ENCODE results near the gene RBPMS2.

Gene RBPMS2

DNA sequence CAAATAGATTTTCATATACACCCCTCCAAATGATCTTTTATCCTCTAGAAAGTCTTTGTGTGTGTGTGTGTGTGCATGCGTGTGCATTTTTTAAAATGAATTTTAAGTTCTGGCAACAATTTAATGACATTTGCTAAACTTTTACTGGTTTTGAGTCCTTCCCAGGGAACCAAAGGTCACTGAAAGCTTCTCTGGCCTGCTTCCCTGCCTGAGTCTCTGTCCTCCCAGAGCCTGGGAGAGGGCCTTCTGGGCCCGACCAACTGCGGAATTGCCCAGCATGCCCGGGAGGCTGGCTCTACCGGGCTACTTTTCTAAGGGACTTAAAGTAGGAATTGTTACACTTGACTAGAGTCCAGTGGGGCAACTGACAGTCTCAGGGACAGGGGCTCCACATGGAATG is 7.4 kb upstream of the RBPMS2 start:
- no peak for DNase-seq (ENCODE audit: low spot score)

DNA sequence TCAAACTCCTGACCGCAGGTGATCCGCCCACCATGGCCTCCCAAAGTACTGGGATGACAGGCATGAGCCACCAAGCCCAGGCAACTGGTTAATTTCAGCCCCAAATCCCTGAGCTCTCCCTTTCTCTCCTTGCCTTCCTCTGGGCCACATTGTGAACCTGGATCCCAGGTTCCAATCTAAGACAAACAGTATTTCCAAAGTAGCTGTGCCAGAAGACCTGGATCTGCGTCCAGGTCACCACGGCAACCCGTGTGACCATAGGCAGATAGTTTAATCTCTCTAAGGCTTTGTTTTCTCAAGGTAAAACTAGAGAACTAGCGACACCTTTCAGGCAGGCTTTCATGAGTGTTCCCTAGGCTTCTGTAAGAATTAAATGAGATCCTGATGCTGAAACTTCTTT is 5.9 kb upstream of the RBPMS2 start:
- DNase-seq (ENCODE audit: low spot score) = no peak

DNA sequence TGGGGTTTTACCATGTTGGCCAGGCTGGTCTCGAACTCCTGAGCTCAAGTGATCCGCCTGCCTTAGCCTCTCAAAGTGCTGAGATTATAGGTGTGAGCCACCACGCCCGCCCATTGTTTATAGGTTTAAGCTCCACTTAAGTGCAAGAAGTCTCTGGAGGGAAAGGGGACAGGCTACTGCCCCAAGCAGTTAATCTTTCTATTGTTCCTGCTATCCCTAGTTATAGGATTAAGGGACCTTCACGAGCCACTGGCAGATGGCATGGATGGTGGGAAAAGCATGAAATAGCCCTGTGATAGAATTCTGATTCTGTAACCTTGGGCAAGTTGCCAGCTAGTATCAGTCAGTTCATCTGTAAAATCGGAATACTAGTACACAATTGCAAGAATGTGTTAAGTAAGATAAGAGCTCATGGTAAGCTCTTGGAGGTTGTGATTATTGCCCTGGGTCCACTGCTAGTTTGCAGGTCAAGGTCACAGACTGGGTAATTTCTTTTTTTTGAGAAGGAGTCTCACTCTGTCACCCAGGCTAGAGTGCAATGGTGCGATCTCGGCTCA is 5.3 kb upstream of the RBPMS2 start:
- DNase-seq (ENCODE audit: low spot score) = no peak

DNA sequence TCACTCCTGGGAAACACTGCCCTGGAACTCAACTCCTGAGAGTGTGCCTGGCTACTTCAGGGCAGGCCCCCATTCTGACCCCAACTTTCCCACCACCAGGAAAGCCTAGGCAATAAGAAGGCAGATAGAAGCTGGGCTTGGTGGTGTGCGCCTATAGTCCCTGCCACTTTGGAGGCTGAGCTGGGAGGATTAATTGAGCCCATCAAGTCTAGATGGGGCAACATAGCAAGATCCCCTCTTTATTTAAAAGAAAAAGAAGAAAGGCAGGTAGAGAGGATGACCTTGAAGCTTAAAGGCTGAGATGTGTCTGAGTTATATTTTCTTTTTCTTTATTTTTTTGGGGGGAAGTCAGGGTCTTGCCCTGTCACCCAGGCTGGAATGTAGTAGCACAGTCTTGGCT is 4.2 kb upstream of the RBPMS2 start:
- DNase-seq (ENCODE audit: low spot score) = no peak

DNA sequence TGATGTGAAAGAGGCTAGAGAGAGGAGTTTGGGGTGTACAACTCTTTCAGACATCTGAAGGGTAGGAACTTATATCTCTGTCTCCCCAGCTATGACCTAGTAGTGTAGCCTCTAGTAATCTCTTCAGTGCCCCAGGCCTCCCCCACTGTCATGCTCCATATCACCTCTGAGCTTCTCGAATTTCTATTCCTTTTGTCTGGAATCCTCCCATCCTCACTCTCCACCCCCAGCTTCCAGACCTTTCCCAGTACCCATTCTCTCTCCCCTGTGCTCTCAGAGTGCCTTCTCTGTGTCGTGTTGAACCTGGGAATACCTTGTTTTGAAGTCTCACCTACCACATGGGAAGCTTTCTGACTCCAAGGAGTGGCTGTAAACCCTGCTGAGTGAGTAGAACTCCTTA is 3.6 kb upstream of the RBPMS2 start:
- DNase-seq (ENCODE audit: low spot score) = no peak

DNA sequence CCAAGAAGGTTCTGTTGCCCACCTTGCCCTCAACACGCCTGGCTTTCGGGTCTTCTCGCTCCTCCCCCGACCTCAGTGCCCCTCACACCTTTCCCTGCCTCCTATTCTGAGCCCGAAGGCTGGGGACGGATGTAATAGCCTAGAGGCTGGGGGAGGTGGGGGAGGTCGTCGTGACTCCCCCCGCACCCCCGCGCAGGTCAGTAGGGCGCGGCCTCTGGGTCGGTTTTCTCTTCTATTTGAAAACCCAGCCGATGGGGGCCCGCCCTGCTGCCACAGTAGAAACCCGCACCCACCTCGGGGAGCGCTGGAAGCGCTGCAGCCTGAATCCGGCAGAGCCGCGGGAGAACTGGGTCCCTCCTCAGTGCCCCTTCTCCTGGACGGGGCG is 1.0 kb upstream of the RBPMS2 start:
- DNase-seq (ENCODE audit: low spot score) = no peak

DNA sequence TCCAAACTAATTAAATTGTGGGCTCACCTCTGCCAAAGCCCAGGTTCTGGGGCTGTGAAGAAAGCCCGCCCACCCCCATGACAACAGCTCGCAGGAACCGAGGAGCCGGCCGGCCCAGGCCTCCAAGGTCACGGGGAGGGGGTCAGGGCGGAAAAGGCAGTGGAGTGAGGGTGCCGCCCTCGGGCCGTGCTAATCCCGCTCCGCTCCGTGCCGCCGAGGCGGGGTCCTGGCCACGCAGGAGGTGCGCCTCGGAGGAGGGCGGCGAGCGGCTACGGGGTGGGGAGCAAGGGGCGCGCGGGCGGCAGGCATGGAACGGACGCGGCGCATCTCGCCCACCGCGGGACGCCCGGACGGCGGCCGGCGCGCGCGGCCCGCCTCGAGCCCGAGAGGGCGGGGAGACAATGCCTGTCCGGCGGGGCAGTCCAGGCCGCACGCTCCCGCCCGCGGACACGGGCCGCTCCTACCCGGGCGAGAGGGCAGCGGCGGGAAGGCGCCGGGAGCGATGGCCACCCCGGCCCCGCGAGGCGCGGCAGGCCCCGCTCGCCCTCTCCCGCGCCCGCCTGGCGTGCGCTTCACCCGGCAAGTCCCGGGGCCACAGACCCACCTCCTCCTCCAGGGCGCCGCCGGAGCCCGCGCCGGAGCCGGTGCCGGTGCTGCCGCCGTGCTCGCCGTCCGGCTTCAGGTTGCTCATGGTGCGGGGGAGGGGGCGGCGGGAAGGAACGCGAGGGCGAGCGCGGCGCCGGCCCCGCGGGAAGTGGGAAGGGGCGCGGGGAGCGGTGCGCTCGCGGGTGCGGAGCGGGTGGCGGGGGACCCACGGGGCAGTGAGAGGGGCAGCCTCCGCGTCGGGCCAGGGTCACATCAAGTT is 528 bp downstream of the RBPMS2 start:
- no peak for DNase-seq (ENCODE audit: low spot score)

DNA sequence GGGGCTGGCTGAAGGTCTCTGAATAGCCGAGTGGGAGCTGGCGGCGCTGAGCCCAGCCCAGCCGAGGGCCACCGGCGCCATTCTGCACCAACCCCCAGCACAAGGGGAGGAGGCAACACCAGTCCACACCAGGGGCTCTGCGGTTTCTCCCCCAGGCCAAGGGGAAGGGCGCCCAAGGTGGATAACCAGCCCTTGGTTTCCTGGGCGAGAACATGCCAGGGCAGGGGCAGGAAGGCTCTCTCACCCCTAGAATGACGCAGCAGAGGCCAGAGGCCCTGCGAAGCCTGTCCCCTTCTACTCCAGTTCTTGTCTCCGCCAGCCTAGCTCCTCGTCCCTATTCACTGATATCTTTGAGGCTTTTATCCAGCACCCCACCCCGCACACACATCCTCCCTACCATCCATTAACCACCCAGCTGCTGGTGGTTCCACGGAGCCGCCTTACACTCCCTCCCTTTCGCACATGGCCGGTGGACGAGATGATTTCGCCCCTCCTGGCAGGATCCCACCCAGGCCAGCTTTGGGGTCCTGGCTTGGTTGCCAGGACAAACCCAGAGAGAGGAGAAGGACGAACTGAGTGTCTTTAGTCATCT is 1.3 kb downstream of the RBPMS2 start:
- no peak for DNase-seq (ENCODE audit: low spot score)

DNA sequence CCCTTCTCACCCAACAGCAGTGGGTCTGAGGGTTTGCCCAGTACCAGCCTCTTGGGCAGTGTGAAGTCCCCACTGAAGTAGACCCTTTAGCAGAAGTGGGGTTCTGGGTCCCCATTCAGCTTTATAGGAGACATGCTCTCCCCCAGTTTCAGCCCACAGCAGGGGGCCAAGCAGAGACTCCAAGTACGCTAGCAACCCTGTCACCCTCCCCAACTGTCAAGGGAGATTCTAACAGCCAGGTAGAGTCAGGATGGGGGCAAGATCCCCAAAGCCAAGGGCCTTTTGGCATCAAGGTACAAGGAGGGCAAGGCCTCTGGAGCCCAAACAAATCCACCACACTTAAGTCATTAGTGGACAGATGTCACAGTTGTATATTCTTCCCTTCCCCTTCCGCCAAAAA is 1.8 kb downstream of the RBPMS2 start:
- no peak for DNase-seq (ENCODE audit: low spot score)

DNA sequence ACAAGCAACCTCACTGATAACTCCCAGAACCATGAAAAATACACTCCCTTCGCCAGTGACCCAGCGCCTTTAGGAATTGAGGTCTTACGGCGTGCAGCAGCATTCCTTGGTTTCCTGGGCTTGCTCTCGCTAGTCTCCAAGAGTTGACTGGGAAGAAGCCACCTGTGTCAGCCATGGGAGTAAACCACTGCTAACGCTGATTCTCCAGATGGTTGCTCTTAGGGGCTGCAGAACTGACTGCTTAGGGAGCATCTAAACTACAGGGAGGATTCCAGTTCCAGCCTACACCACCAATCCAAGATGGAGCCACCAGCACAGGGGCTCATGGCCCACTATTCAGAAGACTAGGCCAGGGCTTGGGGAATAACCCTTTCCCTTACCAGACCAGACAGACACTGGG is 2.4 kb downstream of the RBPMS2 start:
- no peak for DNase-seq (ENCODE audit: low spot score)

DNA sequence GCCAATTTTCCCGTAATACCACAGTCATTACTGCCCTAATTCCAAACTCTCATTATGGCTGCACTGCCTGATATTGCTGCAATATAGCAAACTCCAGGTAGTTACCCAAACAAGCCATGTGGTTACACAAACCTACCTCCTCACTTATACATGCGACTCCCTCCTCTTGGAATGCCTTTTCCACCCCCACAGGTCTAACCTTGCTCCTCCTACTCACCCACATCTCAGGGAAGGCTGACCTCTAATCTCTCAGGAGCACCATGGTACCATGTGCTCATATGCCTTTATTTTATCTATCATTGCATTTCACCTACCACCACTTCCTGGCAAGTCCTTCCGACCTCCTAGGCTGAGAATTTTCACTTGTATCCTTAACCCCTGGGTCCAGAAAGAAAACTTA is 2.9 kb downstream of the RBPMS2 start:
- DNase-seq (ENCODE audit: low spot score) = no peak

DNA sequence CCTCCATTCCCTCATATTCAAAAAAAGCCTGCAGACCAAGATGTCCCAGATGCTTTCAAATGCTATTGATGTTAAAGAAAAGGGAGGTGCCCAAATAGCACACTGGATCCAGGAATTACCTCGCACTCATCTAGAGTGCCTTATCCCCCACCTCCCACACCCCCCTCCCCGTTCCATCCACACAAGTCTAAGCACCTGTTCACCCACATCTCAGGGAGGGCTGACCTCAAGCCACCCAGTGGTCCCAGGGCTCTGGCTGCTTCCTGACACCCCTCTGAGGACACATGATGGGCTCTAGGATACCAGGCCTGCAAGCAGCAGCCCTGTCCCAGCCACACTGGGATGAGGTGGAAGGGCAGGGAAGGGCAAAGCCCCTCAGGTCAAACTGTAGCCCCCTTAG is 4.8 kb downstream of the RBPMS2 start:
- DNase-seq (ENCODE audit: low spot score) = no peak

DNA sequence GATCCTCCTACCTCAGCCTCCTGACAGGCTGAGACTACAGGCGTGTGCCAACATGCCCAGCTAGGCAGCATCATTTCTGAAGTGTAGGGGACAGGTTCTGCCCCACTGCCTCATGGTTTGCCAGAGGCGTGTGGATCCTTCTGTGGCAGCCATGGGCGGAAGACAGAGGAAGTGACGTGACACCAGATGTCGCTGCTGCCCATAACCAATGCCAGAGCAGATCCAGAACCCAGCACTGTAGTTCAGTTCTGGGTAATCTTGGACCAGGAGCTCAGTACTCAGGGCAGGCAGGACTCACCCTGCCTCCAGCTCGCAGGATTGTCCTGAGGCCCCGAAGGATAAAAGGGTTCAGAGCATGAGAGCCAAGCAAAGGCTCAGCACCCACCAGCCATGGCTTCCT is 8.2 kb downstream of the RBPMS2 start:
- DNase-seq (ENCODE audit: low spot score) = no peak

DNA sequence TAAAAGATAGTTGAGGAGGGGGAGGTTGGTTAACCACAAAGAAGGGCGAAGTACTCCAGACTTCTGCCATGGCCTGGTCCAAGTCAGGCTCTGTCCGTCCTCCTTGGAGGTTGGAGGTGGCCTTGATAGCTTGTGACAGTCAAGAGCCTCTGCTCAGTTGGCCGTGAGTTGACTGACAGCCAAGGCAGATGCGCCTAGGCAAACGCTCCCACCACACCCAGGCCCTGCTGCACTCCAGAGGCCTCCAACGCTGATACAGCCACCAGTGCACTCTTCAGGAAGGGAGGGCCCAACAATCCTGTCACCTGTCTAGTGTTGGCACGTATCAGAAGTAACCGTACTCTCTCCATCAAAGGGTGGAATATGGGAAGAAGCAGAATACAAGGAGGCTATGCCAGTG is 9.3 kb downstream of the RBPMS2 start:
- no peak for DNase-seq (ENCODE audit: low spot score)

DNA sequence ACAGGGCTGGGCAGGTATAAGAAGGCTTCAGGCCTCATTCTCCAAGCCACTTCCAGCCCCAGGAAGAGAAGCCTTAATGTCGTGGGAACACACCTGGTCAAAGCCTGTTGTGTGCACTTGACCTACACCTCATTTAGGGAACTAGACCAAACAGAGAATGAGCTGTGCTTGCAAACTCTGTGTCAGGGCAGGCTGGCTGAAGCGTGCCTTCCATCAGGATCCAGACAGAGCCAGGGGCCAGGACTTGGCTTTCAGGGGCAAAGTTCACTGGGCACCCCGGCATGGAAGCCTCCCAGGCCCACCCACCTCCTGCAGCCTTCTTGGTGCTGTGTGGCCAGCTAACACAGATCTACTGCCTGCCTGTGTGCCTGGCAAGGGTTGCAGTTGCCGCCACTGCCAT is 11.5 kb downstream of the RBPMS2 start:
- DNase-seq (ENCODE audit: low spot score) = no peak

DNA sequence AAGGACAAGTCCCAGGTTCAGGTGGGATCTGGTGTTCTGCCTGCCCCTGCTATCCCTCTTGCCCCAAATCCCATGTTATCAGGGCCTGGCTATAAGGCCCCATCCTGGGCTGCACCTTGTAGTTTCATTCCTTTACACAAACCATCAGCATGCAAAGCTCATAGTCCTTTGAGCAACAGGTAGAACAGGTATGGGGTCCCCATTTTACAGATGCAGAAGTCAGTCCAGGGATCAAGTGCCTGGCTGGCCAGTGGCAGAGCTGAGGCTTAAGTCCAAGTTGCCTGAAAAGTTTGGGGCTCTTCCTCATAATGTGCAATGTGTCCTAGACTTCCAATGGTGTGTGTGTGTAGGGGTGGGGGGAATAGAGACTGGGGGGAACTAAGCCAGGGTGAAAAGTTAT is 11.9 kb downstream of the RBPMS2 start:
- no peak for DNase-seq (ENCODE audit: low spot score)

DNA sequence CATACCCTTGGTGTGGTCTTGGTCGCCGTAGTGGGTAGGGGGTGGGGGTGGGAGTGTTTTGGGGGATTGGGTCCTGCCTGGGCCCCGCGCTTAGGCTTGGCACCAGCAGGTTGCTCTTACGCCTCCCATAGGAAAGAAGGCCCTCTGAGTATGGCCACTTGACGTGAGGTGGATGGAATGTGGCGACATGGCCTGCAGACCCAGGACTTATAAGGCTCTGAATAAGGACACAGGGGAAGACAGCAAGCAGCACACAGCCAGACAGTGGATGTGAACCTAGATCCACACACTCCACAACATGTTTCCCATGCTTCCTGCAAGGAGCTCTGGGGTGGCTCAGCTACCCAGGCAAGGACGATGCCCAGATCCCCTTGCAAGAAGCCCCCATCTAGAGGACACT is 12.4 kb downstream of the RBPMS2 start:
- DNase-seq (ENCODE audit: low spot score) = no peak

DNA sequence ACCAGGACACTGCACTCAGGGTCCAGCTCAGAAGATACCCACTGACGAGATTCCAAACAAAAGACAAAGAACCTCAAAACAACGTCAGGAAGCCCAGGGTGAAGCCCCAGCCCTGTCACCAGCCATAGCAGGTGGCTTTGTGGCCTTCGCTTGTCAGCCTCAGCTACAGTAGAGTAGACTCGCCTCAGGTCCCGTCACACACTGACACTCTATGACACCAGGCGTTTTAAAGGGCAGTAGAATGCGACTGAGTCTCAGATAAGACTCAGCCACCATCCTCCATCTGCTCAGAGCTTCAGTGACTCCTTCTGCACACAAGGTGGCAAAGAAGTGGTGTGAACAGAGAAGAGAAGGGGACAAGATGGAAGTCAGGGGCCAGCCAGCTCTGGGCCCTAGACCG is 12.8 kb downstream of the RBPMS2 start:
- DNase-seq (ENCODE audit: low spot score) = no peak

DNA sequence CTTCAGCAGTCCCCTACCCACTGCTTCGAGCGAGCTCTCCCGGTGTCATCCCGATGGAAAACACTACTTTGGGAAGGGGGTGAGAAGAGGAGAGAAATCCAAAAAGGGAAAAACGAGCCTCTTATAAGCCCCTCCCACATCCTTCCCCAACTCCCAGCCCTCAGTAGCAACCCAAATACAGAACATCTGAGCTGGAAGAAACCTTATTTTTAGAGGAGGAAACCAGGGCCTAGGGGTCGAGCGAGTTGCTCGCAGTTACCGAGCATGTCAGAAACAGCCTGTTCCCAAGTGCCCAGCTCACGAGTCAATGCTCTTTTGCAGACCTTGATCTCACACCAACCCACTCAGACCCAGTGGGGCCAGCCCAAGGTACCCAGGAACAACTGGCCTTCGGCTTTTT is 14.2 kb downstream of the RBPMS2 start:
- no peak for DNase-seq (ENCODE audit: low spot score)

DNA sequence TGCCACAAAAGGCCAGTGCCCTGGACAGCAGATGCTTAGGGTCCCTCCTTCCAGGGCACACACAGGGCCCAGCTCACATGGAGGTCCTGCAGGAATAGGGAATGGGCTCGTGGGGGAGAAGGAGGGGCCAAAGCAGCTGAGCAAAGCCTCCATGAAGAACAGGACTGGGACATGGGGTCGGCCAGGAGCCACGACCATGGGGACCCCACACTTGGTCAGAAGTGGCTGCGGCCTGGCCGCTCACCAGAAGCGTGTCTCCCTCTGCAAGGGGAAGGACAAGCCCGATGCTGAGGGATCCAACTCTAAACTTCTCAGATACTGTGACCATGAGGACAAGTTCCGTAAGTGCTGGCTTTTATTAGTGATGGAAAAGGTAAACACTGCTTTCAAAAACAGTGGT is 15.3 kb downstream of the RBPMS2 start:
- no peak for DNase-seq (ENCODE audit: low spot score)

DNA sequence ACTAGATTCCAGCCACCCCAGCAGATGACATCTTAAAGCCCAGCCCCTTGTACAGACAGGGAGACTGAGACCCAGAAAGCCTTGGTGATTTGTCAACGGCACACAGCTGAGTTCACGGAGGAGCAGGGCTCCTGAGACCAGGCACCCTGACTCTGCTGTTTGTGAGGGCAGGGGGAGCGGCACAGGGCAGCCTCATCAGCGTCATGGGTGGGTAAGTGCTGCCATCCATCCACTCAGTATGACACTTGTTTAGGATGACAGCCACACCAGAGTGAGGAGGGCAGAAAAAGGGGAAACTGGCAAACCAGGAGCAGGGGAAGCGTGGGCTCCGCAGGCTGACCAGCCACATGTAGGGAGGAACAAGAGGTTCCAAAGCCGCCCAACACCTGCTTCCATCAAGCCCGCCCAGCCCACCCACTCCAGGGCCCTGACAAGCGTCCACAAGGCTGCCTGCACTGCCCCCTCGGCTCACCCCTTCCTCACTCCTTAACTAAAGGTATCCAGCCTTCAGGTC is 19.9 kb downstream of the RBPMS2 start:
- DNase-seq (ENCODE audit: low spot score) = no peak

DNA sequence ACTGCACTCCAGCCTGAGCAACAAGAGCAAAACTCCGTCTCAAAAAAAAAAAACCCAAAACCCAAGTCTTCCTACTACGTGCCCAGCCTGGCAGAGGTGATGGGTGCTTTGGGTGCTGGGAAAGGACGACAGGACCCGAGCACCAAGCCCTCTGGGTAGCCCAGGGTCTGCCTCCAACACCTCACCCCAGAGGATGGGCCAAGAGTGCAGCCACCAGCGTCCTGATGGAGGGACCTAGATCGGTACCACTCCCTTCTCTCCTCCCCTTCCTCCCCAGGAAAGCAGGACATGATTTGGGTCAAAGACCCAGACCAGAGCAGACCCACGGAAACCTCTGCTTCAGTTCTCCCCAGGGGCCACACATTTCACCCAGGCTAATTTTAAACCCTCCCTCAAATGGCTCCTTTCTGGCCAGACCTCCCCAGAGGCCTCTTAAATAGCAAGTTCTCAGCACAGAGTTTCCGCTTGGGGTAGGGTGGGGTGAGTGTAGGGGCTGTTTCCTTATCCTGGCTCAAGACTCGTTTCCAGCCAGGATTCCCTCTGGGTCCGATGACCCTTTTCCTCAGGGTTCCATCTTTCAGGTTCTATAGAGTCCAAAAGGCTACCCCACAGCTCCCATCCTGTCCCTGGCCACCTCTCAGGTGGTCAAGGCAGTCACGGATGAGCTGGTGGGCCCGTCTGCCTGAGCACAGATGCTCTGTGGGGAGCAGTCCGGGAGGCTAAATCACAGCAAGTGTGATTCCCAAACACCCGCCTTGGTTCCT is 20.5 kb downstream of the RBPMS2 start:
- no peak for DNase-seq (ENCODE audit: low spot score)

Measured in pons (tissue), 1 donor.